Measurements from ENCODE around the gene METTL2B. TPM values are rescaled to one million over a fixed set of nuclear protein-coding genes. Genes with fewer than 3 reads are reported as not detected.

The METTL2B gene
- total and polyA plus RNA-seq, 2 donors (not counting 3 experiments of a cell fraction or from before 2014, with no cell fraction given), result 15.9 to 30.0 TPM

Small RNAs within 50 kb of the gene (small RNA-seq; reads per million reads assigned to genes)
- gene AC010655.1 (ENCODE audit: insufficient read depth, insufficient read length, low read depth, low replicate concordance), result not detected
- not detected for gene AC010655.2 (ENCODE audit: insufficient read depth, insufficient read length, low read depth, low replicate concordance)
- not detected for gene RF00017 (ENCODE audit: insufficient read depth, insufficient read length, low read depth, low replicate concordance)
- gene RNU7-54P (ENCODE audit: insufficient read depth, insufficient read length, low read depth, low replicate concordance), result not detected

Other genes with a start within 250 kb of the METTL2B start
- not detected in 2 replicates for gene LEP, start 235.5 kb upstream of the METTL2B start, total RNA-seq
- not detected in 2 replicates for gene LEP, start 235.5 kb upstream of the METTL2B start, polyA plus RNA-seq
- gene RBM28, start 132.8 kb upstream of the METTL2B start, total RNA-seq, result 58.5 and 58.7 TPM in 2 replicates
- 7.2 and 11.6 TPM in 2 replicates for gene RBM28, start 132.8 kb upstream of the METTL2B start, polyA plus RNA-seq
- gene PRRT4, start 115.1 kb upstream of the METTL2B start, total RNA-seq, result not detected in 2 replicates
- gene PRRT4, start 115.1 kb upstream of the METTL2B start, polyA plus RNA-seq, result 0.03 and 0.08 TPM in 2 replicates
- gene IMPDH1, start 66.8 kb upstream of the METTL2B start, total RNA-seq, result 91.7 and 97.9 TPM in 2 replicates
- gene IMPDH1, start 66.8 kb upstream of the METTL2B start, polyA plus RNA-seq, result 78.8 and 87.3 TPM in 2 replicates
- gene HILPDA, start 20.9 kb upstream of the METTL2B start, total RNA-seq, result 14.1 and 14.4 TPM in 2 replicates
- 18.8 and 21.7 TPM in 2 replicates for gene HILPDA, start 20.9 kb upstream of the METTL2B start, polyA plus RNA-seq
- 2.1 and 3.6 TPM in 2 replicates for gene GARIN1A, start 195.5 kb downstream of the METTL2B start, total RNA-seq
- gene GARIN1A, start 195.5 kb downstream of the METTL2B start, polyA plus RNA-seq, result 0.53 and 0.65 TPM in 2 replicates